Astrocyte of the cerebellum (primary cell): ENCODE data around the gene HLA-DOA.

Source experiments
- DNase-seq: peaks from one replicate; pipeline ENCODE4 v3.0.0-alpha.2; 2011; ENCODE audit warnings: low read depth
- H3K4me3 ChIP-seq: 2 replicates; pipeline ENCODE4 v1.5.1; 2011; ENCODE audit warnings: mild to moderate bottlenecking, low read depth, low read length, moderate library complexity
- in situ Hi-C: cut with HindIII; loops from 2 replicates; pipeline ENCODE4 v1.10.0; 2017; ENCODE audit warnings: low sequenced_read_pairs
- TF ChIP-seq, protein P1 (sequence below): IDR thresholded peaks from 2 replicates; pipeline ENCODE4 v1.5.1; 2012; ENCODE audit warnings: low read length, low read depth, moderate library complexity, mild to moderate bottlenecking; ENCODE audit errors: missing control alignments

HLA-DOA gene

GRCh38 chr6:32982702-32983492 is 26.5 kb downstream of the HLA-DOA start:
- no peak for DNase-seq
- in situ Hi-C loops: no loop called here
- TF ChIP-seq, protein P1, sequence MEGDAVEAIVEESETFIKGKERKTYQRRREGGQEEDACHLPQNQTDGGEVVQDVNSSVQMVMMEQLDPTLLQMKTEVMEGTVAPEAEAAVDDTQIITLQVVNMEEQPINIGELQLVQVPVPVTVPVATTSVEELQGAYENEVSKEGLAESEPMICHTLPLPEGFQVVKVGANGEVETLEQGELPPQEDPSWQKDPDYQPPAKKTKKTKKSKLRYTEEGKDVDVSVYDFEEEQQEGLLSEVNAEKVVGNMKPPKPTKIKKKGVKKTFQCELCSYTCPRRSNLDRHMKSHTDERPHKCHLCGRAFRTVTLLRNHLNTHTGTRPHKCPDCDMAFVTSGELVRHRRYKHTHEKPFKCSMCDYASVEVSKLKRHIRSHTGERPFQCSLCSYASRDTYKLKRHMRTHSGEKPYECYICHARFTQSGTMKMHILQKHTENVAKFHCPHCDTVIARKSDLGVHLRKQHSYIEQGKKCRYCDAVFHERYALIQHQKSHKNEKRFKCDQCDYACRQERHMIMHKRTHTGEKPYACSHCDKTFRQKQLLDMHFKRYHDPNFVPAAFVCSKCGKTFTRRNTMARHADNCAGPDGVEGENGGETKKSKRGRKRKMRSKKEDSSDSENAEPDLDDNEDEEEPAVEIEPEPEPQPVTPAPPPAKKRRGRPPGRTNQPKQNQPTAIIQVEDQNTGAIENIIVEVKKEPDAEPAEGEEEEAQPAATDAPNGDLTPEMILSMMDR: no peak

GRCh38 chr6:32982084-32982701 is 27.2 kb downstream of the HLA-DOA start:
- TF ChIP-seq, protein P1: no peak
- H3K4me3 ChIP-seq: no peak overlapping the region
- no peak for DNase-seq
- in situ Hi-C loops: no loop called here

More at GRCh38 chr6:32982702-32983492, 26.5 kb downstream of the HLA-DOA start:
- no peak overlapping the region for H3K4me3 ChIP-seq

- in situ Hi-C loops: no loop called here
- DNase-seq: no peak
- H3K4me3 ChIP-seq: no peak overlapping the region
- TF ChIP-seq, protein P1: no peak
These were observed 28.8 kb downstream of the HLA-DOA start for GRCh38 chr6:32980488-32981038.

DNA sequence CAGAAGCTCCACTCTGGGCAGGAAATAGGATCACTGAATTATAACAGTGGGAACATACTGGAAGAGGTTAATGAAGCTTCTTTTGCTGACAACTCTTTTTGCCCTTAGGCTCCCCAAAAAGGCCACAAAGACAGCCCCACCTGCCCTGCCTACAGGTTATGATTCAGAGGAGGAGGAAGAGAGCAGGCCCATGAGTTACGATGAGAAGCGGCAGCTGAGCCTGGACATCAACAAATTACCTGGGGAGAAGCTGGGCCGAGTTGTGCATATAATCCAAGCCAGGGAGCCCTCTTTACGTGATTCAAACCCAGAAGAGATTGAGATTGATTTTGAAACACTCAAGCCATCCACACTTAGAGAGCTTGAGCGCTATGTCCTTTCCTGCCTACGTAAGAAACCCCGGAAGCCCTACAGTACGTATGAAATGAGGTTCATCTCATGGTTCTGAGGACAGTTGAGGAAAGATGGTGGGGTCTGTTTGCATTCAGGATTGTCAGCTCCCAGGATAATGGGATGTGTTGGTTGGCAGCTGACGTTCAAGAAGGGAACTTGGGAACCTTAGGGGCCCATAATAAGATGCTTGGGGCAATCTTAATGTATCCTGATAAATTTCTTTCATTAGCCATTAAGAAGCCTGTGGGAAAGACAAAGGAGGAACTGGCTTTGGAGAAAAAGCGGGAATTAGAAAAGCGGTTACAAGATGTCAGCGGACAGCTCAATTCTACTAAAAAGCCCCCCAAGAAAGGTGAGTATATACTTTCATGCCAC is 29.5 kb downstream of the HLA-DOA start:
- no peak overlapping the region for H3K4me3 ChIP-seq
- in situ Hi-C loops: loop anchor here (10.0 kb wide), 1 partner anchor 135 kb away; the partner anchor contains the start of gene PSMB8
- no peak for DNase-seq
- TF ChIP-seq, protein P1: no peak

DNA sequence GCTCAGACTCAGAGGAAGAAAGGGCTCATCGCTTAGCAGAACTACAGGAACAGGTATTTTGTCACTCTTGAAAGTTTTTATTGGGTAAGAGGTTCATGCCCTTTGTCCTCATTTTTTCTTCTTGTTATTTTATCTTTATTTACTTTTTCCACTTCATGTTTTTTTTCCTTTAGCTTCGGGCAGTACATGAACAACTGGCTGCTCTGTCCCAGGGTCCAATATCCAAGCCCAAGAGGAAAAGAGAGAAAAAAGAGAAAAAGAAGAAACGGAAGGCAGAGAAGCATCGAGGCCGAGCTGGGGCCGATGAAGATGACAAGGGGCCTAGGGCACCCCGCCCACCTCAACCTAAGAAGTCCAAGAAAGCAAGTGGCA is 31.5 kb downstream of the HLA-DOA start:
- in situ Hi-C loops: loop anchor here (10.0 kb wide), 1 partner anchor 133 kb away; the partner anchor contains the start of gene PSMB8
- no peak overlapping the region for H3K4me3 ChIP-seq
- TF ChIP-seq, protein P1: no peak
- DNase-seq: no peak
